ENCODE data around the gene AP1S3. TPM values are rescaled to one million over a fixed set of nuclear protein-coding genes. Genes with fewer than 3 reads are reported as not detected.

The AP1S3 gene
- total and polyA plus RNA-seq, 2 of the 4 experiments (the other 2 are of a cell fraction), result 2.5 to 4.1 TPM

DNA sequence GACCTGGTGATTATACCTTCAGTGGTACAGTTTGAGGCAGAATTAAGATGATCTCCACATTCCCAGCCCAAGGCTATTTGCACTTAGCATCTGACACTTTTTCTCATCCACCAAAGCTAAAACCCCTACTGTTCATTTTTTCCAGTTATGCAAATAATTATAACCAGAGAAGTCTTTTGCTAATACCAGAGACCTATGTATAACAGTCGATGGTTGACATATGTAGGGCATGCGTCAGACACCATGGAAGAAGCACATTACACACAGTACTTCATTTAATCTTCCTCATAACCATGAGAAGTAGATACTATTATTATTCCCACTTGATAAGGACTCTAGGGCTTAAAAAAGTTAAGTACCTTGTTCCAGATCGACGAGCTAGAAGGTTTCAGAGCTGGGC, 36.5 kb downstream of the AP1S3 start:
- Histone ChIP-seq H2AFZ (replicated peaks; ENCODE audit: low read length, poor library complexity) (no peak overlapping the region), H4K20me1 (ENCODE audit: insufficient read depth, low read length) (no peaks in the 10 kb centered on the region), H2AK9ac (replicated peaks; ENCODE audit: low read depth, low read length, poor library complexity) (no peak overlapping the region), H3K9me3 (ENCODE audit: control insufficient read depth, insufficient read depth, low read length) (no peaks in the 10 kb centered on the region), H3K4me2 (ENCODE audit: low read depth, low read length) (no peak overlapping the region), H4K5ac (ENCODE audit: low read depth, low read length) (no peak overlapping the region), H2AK5ac (ENCODE audit: low read depth, low read length) (no peak overlapping the region), H3K4me1 (ENCODE audit: control insufficient read depth, insufficient read depth, low read length) (peaks cover 9% of the 10 kb centered on the region), H3K4ac (ENCODE audit: low read depth, low read length) (no peak overlapping the region), H3K56ac (ENCODE audit: extremely low read depth, insufficient read depth, low read length) (no peak overlapping the region), H4K8ac (ENCODE audit: low read depth in 2 of 2, low read length in 2 of 2) (no peak overlapping the region), H3K27ac (ENCODE audit: insufficient read depth, low read length) (no peak overlapping the region), H3K79me1 (ENCODE audit: low read depth in 1 of 2, low read length in 2 of 2) (peaks cover 0 to 3% of the 10 kb centered on the region in 2 experiments; a peak in 1 of 4 replicates), H2BK120ac (ENCODE audit: low read depth, low read length) (no peak overlapping the region), H3K9me1 (ENCODE audit: insufficient read depth, low read length) (peaks cover 5% of the 10 kb centered on the region), H2BK5ac (ENCODE audit: low read depth, low read length, poor library complexity, severe bottlenecking) (no peak overlapping the region), H4K91ac (ENCODE audit: insufficient read depth, low read depth, low read length) (no peak overlapping the region), H3K36me3 (ENCODE audit: control insufficient read depth, insufficient read depth, low read length) (no peaks in the 10 kb centered on the region), H3K18ac (ENCODE audit: low read depth, low read length) (no peak overlapping the region), H3K9ac (ENCODE audit: low read depth, low read length) (no peak overlapping the region), H3K14ac (replicated peaks; ENCODE audit: low read depth, low read length) (no peak overlapping the region), H2BK20ac (ENCODE audit: low read depth, low read length) (no peak overlapping the region), H2BK15ac (ENCODE audit: low read depth, low read length) (no peak overlapping the region), H3K27me3 (ENCODE audit: control insufficient read depth, insufficient read depth, low read length) (no peaks in the 10 kb centered on the region), H3K4me3 (ENCODE audit: insufficient read depth, low read depth, low read length) (no peak overlapping the region), H3K23ac (ENCODE audit: low read depth, low read length) (no peak overlapping the region)
- TF ChIP-seq NFE2L2 (IDR thresholded peaks at IDR 0.05; ENCODE audit: low read depth, low read length) (no peak), ELK1 (IDR thresholded peaks at IDR 0.05; ENCODE audit: borderline replicate concordance, low read depth, low read length) (no peak), CEBPB (IDR thresholded peaks at IDR 0.05; ENCODE audit: low read depth, low read length) (no peak), MAZ (IDR thresholded peaks at IDR 0.05; ENCODE audit: borderline replicate concordance, low read depth, low read length) (no peak), CHD1 (IDR thresholded peaks at IDR 0.05; ENCODE audit: low read depth, low read length) (no peak), RAD21 (IDR thresholded peaks at IDR 0.05; ENCODE audit: low read length) (no peak), USF2 (IDR thresholded peaks at IDR 0.05; ENCODE audit: low read depth, low read length) (no peak), BHLHE40 (IDR thresholded peaks at IDR 0.05; ENCODE audit: low read depth, low read length) (no peak), MXI1 (IDR thresholded peaks at IDR 0.05; ENCODE audit: borderline replicate concordance, low read depth, low read length) (no peak), MAFK (IDR thresholded peaks at IDR 0.05; ENCODE audit: low read depth, low read length) (no peak), POLR2A (IDR thresholded peaks at IDR 0.05; ENCODE audit: low read depth, low read length) (no peak), RFX5 (IDR thresholded peaks at IDR 0.05; ENCODE audit: low read depth, low read length) (no peak), FOS (IDR thresholded peaks at IDR 0.05; ENCODE audit: low read depth, low read length) (no peak), RCOR1 (IDR thresholded peaks at IDR 0.05; ENCODE audit: insufficient replicate concordance, low read length) (no peak), SMC3 (IDR thresholded peaks at IDR 0.05; ENCODE audit: low read depth, low read length) (no peak)
- TF ChIP-seq, protein P1, sequence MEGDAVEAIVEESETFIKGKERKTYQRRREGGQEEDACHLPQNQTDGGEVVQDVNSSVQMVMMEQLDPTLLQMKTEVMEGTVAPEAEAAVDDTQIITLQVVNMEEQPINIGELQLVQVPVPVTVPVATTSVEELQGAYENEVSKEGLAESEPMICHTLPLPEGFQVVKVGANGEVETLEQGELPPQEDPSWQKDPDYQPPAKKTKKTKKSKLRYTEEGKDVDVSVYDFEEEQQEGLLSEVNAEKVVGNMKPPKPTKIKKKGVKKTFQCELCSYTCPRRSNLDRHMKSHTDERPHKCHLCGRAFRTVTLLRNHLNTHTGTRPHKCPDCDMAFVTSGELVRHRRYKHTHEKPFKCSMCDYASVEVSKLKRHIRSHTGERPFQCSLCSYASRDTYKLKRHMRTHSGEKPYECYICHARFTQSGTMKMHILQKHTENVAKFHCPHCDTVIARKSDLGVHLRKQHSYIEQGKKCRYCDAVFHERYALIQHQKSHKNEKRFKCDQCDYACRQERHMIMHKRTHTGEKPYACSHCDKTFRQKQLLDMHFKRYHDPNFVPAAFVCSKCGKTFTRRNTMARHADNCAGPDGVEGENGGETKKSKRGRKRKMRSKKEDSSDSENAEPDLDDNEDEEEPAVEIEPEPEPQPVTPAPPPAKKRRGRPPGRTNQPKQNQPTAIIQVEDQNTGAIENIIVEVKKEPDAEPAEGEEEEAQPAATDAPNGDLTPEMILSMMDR (conservative IDR thresholded peaks at IDR 0.05; ENCODE audit: low read depth, low read length), result no peak
- no CpG with 5 or more reads among the region's 4 CpGs for WGBS, 2 experiments (ENCODE audit: extremely low coverage in 2 of 2, insufficient read length in 1 of 2)
- CTCF ChIA-PET, result interaction anchor here (2.2 kb wide), 1 partner anchor 829 kb away, joined by 6 read pairs; no protein-coding TSS in a partner anchor
- DNase-seq (no peak), ATAC-seq (ENCODE audit: low read depth) (no peak)
- no TSS peak for BruUV-seq (replicated peaks)
- POLR2A ChIA-PET (ENCODE audit: unreplicated experiment), result no interaction called here
- in situ Hi-C loops (cut with MboI; ENCODE audit: low sequenced_read_pairs) (no loop called here), intact Hi-C loops (cut with micrococcal nuclease) (no loop called here), dilution Hi-C loops (cut with HindIII; ENCODE audit: low sequenced_read_pairs, unreplicated experiment) (no loop called here)

All from IMR-90 (cell line).